ENCODE measurements around the gene FGD5.
"Not testable (repeated sequence)": the region's sequence is repeated elsewhere in the genome, so short reads cannot be mapped to it uniquely, and the experiment has no call there.

The FGD5 gene

GRCh38 chr3:14899993-14900618 lies 81.3 kb downstream of the FGD5 start:
- DNase-seq (ENCODE audit: low read depth): no peak
- no peak overlapping the region for H3K4me3 ChIP-seq (ENCODE audit: low read depth, low read length)
- TF ChIP-seq CTCF (IDR thresholded peaks at IDR 0.05; ENCODE audit: low read depth, low read length, missing control alignments): no peak

GRCh38 chr3:14900881-14901873 lies 82.4 kb downstream of the FGD5 start:
- H3K4me3 ChIP-seq (ENCODE audit: low read depth, low read length): no peak overlapping the region
- DNase-seq (ENCODE audit: low read depth): no peak
- TF ChIP-seq CTCF (IDR thresholded peaks at IDR 0.05; ENCODE audit: low read depth, low read length, missing control alignments): no peak

GRCh38 chr3:14902719-14903118 lies 84.0 kb downstream of the FGD5 start:
- no peak overlapping the region for H3K4me3 ChIP-seq (ENCODE audit: low read depth, low read length)
- DNase-seq (ENCODE audit: low read depth): no peak
- TF ChIP-seq CTCF (IDR thresholded peaks at IDR 0.05; ENCODE audit: low read depth, low read length, missing control alignments): no peak

- not testable (repeated sequence) for DNase-seq (ENCODE audit: low read depth); H3K4me3 ChIP-seq (ENCODE audit: low read depth, low read length)
Observed at GRCh38 chr3:14903501-14903900, 84.7 kb downstream of the FGD5 start.

- TF ChIP-seq CTCF (IDR thresholded peaks at IDR 0.05; ENCODE audit: low read depth, low read length, missing control alignments): no peak
- DNase-seq (ENCODE audit: low read depth): no peak
- H3K4me3 ChIP-seq (ENCODE audit: low read depth, low read length): no peak overlapping the region
Observed at GRCh38 chr3:14905055-14905657, 86.4 kb downstream of the FGD5 start.

- TF ChIP-seq CTCF (IDR thresholded peaks at IDR 0.05; ENCODE audit: low read depth, low read length, missing control alignments): no peak
- no peak for DNase-seq (ENCODE audit: low read depth)
- no peak overlapping the region for H3K4me3 ChIP-seq (ENCODE audit: low read depth, low read length)
Observed at GRCh38 chr3:14906355-14906971, 87.7 kb downstream of the FGD5 start.
